Adrenal gland (tissue), 5 donors: Measurements from ENCODE around the gene THRB.

ENCODE experiments used
- POLR2A ChIP-seq, 2 donors: fragments of 450-650 bp; IDR thresholded peaks; one replicate each; pipeline ENCODE4 v1.6.1; 2017; ENCODE audit warnings: antibody characterized with exemption in 2 of 2, mild to moderate bottlenecking in 2 of 2, moderate library complexity in 1 of 2
- TF ChIP-seq, protein P1 (sequence below), 6 experiments: fragments of 450-650 bp in 4 of 6; fragments of 200-600 bp in 2 of 6; sonication (generic) in 1 of 6; IDR thresholded peaks; 1 replicate in 5 of 6; 2 replicates in 1 of 6; pipeline versions ENCODE4 v1.5.1 to v1.8.0; 2016 to 2021; ENCODE audit warnings: antibody characterized with exemption in 6 of 6, mild to moderate bottlenecking in 2 of 6, moderate library complexity in 1 of 6
- donor health status: DM: no; HTN: no; CAD: no.

DNA sequence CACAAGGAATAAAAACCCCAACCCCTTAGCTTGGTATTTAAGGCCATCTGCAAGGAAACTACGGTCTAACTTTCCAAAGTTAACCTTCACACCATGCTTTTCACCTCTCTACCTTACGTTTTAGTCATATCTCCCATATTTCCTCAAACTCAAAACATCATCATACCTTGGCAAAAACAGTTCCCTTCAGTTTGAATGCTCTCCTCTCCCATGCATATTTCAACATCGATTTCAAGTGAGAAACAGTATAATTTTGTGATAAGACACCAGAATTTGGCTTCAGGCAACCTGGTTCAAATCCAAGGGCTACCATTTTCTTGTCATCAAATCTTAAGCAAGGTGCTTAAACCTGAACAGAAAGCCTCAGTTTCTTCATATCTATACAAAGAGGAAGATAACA lies 108.2 kb downstream of the THRB start:
- TF ChIP-seq, protein P1, sequence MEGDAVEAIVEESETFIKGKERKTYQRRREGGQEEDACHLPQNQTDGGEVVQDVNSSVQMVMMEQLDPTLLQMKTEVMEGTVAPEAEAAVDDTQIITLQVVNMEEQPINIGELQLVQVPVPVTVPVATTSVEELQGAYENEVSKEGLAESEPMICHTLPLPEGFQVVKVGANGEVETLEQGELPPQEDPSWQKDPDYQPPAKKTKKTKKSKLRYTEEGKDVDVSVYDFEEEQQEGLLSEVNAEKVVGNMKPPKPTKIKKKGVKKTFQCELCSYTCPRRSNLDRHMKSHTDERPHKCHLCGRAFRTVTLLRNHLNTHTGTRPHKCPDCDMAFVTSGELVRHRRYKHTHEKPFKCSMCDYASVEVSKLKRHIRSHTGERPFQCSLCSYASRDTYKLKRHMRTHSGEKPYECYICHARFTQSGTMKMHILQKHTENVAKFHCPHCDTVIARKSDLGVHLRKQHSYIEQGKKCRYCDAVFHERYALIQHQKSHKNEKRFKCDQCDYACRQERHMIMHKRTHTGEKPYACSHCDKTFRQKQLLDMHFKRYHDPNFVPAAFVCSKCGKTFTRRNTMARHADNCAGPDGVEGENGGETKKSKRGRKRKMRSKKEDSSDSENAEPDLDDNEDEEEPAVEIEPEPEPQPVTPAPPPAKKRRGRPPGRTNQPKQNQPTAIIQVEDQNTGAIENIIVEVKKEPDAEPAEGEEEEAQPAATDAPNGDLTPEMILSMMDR (IDR thresholded peaks at IDR 0.05), result no peak
- no peak for TF ChIP-seq POLR2A (IDR thresholded peaks at IDR 0.05)
